SKM-1 treated with dmso at 0.1 percent for 144 hours (cell line): ENCODE data around the gene HSPB7.
"Not testable (repeated sequence)": the region's sequence is repeated elsewhere in the genome, so short reads cannot be mapped to it uniquely, and the experiment has no call there.

Source experiments
- DNase-seq: peaks from one replicate; lab custom pipeline; 2025; ENCODE audit not compliant: unreplicated experiment; lab: John Stamatoyannopoulos, UW

HSPB7 gene

DNA sequence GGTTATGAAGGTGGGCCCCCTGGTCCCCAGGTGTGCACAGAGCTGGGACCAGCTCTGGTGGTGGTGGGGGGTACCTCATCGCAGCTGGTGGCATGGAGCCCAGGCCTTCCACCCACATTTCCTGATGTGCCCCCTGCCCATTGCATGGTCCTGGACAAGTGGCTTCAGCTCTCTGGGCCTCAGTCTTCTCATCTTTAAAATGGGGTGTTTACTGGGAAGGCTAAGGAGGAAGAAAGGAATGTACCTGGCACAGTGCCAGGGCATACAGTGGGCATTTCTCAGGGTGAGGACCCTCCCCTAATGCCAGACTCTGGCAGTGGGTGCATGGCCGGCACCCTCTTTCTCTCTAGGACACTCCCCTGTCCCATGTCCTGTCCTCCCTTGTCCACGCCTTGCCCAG lies 33.2 kb upstream of the HSPB7 start:
- no peak for DNase-seq

DNA sequence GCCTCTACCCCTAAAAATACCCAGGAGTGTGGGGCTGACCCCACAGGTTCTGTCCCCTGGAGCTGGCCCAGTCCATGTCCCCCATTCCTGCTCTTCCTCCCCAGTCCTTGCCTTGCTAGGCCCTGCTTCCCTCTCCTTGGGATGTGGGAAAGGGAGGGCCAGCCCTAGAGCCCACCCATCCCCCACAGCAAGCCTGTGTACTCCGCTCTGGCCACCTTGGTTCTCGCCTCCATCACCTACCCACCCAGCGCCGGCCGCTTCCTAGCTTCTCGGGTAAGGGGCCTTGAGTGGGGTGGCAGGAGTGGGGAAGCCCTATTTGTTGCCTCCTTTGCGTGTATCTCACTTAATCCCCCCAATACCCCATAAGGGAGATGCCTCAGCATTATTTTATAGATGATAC lies 32.5 kb upstream of the HSPB7 start:
- DNase-seq: no peak

GRCh38 chr1:16048573-16049189 lies 30.8 kb upstream of the HSPB7 start:
- DNase-seq: no peak

DNA sequence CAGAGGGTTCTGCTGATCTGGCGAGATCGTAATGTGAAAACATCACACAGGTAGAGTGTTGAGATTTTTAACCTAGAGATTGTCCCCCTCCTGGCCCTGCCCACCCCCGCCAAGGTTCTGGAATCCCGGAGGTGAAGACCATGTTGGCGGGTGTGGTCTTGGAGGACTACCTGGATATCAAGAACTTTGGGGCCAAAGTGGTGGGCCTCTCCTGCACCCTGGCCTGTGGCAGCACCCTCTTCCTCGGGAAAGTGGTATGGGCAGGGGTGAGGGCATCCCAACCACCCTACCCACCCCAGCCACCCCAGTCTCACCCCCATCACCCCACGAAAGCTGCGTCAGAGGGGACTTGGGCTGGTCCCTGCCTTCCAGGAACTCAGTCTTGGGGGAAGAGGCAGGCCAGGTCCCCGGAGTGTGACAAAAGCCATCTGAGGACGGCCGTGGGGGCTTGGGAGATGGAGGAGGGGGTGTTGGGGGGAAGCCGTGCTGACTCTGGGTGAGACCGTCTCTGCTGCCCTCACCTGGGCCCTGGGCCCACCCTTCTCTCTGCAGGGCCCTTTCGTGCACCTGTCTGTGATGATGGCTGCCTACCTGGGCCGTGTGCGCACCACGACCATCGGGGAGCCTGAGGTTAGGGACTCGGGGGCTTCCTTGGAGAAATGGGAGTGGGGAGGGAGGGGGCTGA lies 30.1 kb upstream of the HSPB7 start:
- no peak for DNase-seq

GRCh38 chr1:16046842-16047241 lies 29.0 kb upstream of the HSPB7 start:
- DNase-seq: no peak

- no peak for DNase-seq
Observed at GRCh38 chr1:16043950-16044349, 26.1 kb upstream of the HSPB7 start.

DNA sequence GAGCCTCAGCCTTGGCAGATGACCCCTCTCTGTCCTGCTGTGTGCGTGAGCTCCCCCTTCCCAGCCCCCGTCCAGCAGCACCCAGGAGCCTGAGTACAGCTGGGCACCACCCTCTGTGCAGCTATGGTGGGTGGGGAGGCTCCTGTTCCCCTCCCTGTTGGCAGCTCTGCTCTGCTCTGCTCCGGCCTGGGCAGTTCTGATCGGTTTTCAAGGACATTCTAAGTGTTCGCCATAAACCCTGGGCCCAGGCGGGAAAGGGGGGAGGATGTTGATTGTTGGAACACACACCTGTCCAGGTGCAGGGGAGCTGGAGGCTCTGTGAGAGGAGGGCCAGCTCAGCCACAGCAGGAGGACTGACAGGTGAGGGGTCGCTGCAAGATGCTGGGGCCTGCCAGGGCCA lies 25.7 kb upstream of the HSPB7 start, which contains the start of gene CLCNKB:
CLCNKB (plus strand) TSS at position 262 of the 400 bp plus-strand sequence. CDS start 711 bp downstream, outside the sequence.
- no peak for DNase-seq

DNA sequence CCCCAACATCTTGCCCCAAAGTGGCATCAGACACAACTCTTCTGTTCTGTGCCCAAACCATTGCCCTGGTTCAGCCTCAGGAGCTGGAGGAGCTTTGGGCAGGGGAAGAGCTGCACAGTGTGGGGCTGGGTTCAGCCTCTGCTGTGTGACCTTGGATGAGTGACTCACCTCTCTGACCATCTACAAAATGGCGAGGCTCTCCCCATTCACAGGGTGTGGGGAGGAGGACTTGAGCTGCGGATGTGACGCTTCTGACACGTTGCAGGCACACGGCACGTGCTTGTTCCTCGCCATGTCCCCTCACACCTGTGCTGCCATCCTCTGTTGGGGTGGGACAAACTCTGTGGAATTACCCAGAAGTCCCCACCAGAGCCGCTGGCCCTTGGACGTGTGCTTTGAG lies 24.8 kb upstream of the HSPB7 start:
- DNase-seq: not testable (repeated sequence)

DNA sequence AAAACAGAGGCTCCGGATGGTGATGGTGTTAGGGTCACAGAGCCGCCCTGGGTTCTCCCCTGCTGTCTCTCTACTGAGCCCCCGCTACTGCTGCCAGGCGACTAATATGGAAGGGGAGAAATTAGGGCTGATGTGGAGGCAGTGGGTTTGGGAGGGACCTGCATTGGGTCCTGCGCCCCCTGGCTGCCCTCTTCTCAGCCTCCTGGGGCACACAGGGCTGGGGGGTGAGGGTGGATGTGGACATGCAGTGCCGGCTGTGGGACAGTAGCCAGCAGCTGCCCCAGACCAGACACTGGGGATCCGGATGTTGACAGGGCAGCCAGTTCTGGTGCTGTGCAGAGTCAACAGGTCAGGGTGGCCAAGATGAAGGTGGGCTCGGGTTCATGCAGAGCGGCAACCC lies 24.3 kb upstream of the HSPB7 start:
- DNase-seq: no peak

- DNase-seq: no peak
Observed at GRCh38 chr1:16041200-16041599, 23.4 kb upstream of the HSPB7 start.

GRCh38 chr1:16039871-16040270 lies 22.0 kb upstream of the HSPB7 start:
- not testable (repeated sequence) for DNase-seq

- DNase-seq: no peak
Observed at GRCh38 chr1:16038620-16038912, 20.7 kb upstream of the HSPB7 start.

- DNase-seq: not testable (repeated sequence)
Observed at GRCh38 chr1:16036461-16036860, 18.6 kb upstream of the HSPB7 start.

- not testable (repeated sequence) for DNase-seq
Observed at GRCh38 chr1:16033103-16033632, 15.3 kb upstream of the HSPB7 start.

- DNase-seq: peak; percentile 80
Observed at GRCh38 chr1:16032388-16033102, 14.7 kb upstream of the HSPB7 start.

DNA sequence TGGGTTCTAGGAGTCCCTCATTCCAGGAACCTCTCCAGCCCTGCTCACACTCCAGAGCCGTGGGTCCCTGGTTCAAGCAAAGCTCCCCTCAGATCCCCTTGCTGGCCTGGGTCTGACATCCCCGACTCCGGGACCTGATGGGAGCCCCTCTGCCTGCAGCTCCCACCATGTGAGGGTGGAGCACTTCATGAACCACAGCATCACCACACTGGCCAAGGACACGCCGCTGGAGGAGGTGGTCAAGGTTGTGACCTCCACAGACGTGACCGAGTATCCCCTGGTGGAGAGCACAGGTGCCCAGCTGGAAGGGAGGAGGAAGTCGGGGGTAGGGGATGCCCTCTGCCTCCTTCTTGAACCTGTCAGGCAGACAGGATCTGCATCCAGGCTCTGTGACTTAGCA lies 13.7 kb upstream of the HSPB7 start:
- DNase-seq: no peak

- no peak for DNase-seq
Observed at GRCh38 chr1:16029288-16029687, 11.4 kb upstream of the HSPB7 start.

DNA sequence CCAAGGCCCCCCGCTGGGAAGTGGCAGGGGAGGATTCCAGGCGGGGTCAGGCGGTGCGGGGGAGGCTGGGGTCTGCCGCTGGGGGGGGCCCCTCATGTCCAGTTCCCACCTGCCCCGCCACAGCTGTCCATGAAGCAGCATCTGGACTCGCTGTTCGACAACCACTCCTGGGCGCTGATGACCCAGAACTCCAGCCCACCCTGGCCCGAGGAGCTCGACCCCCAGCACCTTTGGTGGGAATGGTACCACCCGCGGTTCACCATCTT lies 11.1 kb upstream of the HSPB7 start:
- not testable (repeated sequence) for DNase-seq

GRCh38 chr1:16028237-16029002 lies 10.6 kb upstream of the HSPB7 start:
- no peak for DNase-seq

GRCh38 chr1:16026723-16027484 lies 9.1 kb upstream of the HSPB7 start:
- no peak for DNase-seq

DNA sequence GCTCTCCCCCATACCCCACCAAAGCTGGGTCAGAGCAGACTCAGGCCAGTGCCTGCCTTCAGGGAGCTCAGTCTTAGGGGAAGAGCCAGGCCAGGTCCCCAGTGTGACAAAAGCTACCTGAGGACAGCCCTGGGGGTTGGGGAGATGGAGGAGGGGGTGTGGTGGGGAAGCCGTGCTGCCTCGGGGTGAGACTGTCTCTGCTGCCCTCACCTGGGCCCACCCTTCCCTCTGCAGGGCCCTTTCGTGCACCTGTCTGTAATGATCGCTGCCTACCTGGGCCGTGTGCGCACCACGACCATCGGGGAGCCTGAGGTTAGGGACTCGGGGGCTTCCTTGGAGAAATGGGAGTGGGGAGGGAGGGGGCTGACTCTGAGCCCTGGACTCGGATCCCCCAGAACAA lies 8.5 kb upstream of the HSPB7 start:
- DNase-seq: not testable (repeated sequence)
